Smooth muscle cell (in vitro differentiated cells): ENCODE results near the gene ARHGAP6. TPM values are rescaled to one million over a fixed set of nuclear protein-coding genes. Genes with fewer than 3 reads are reported as not detected.

ENCODE experiments used
- DNase-seq: peaks from one replicate; lab custom pipeline; 2025; ENCODE audit not compliant: unreplicated experiment; lab: John Stamatoyannopoulos, UW
- H2AFZ ChIP-seq: fragments of 200-600 bp; sonication (generic); 2 replicates; pipeline ENCODE4 v1.6.0; 2016; ENCODE audit warnings: antibody characterized with exemption, low read depth, mild to moderate bottlenecking
- H3F3A ChIP-seq: fragments of 200-600 bp; sonication (generic); 2 replicates; pipeline ENCODE4 v1.6.0; 2017; ENCODE audit warnings: antibody characterized with exemption, low read depth
- H3K27ac ChIP-seq: fragments of 200-600 bp; sonication (generic); 2 replicates; pipeline ENCODE4 v1.5.1; 2016; ENCODE audit warnings: low read depth, mild to moderate bottlenecking
- H3K27me3 ChIP-seq: fragments of 200-600 bp; sonication (generic); 2 replicates; pipeline ENCODE4 v1.6.1; 2016; ENCODE audit warnings: low read depth, mild to moderate bottlenecking
- H3K36me3 ChIP-seq: fragments of 200-600 bp; sonication (generic); 2 replicates; pipeline ENCODE4 v1.5.1; 2016; ENCODE audit warnings: low read depth
- H3K4me1 ChIP-seq: fragments of 200-600 bp; sonication (generic); 2 replicates; pipeline ENCODE4 v1.5.1; 2016; ENCODE audit warnings: low read depth
- H3K4me2 ChIP-seq: fragments of 200-600 bp; sonication (generic); 2 replicates; pipeline ENCODE4 v1.6.0; 2016; ENCODE audit warnings: mild to moderate bottlenecking
- H3K4me3 ChIP-seq: fragments of 200-600 bp; sonication (generic); 2 replicates; pipeline ENCODE4 v1.5.1; 2016; ENCODE audit warnings: mild to moderate bottlenecking
- H3K79me2 ChIP-seq: fragments of 200-600 bp; sonication (generic); 2 replicates; pipeline ENCODE4 v1.6.0; 2016; ENCODE audit warnings: low read depth, mild to moderate bottlenecking
- H3K9ac ChIP-seq: fragments of 200-600 bp; sonication (generic); 2 replicates; pipeline ENCODE4 v1.6.0; 2016; ENCODE audit warnings: low read depth
- H3K9me3 ChIP-seq: fragments of 200-600 bp; sonication (generic); replicated peaks from 2 replicates; pipeline ENCODE4 v1.5.1; 2016; ENCODE audit warnings: low read depth
- H4K20me1 ChIP-seq: fragments of 200-600 bp; sonication (generic); 2 replicates; pipeline ENCODE4 v1.6.0; 2016; ENCODE audit warnings: low read depth
- WGBS: methylation state at CpG from one replicate; pipeline ENCODE4 v1.1.7; 2016; ENCODE audit warnings: low lambda C conversion rate; 5-methylcytosine and 5-hydroxymethylcytosine counted together
- polyA plus RNA-seq: library from polyadenylated mRNA; unstranded; fragments of >200 nt; fragmentation: Nextera tagmentation; extraction: Ambion mirVana; gene quantifications from 2 replicates; pipeline ENCODE4 v1.2.1, GENCODE V29; 2016
- total RNA-seq: library from RNA; depleted of rRNA; stranded (reverse); fragments of >200 nt; gene quantifications from 2 replicates; pipeline ENCODE4 v1.2.3, GENCODE V29; 2014
- TF ChIP-seq, protein P1 (sequence below): fragments of 200-600 bp; sonication (generic); IDR thresholded peaks from 2 replicates; pipeline ENCODE4 v1.5.1; 2017; ENCODE audit warnings: borderline replicate concordance, mild to moderate bottlenecking, antibody characterized with exemption; ENCODE audit not compliant: insufficient read depth, poor library complexity, severe bottlenecking

Gene ARHGAP6
- total and polyA plus RNA-seq, 2 experiments from 2014 or later: 0.55 to 0.90 TPM

DNA sequence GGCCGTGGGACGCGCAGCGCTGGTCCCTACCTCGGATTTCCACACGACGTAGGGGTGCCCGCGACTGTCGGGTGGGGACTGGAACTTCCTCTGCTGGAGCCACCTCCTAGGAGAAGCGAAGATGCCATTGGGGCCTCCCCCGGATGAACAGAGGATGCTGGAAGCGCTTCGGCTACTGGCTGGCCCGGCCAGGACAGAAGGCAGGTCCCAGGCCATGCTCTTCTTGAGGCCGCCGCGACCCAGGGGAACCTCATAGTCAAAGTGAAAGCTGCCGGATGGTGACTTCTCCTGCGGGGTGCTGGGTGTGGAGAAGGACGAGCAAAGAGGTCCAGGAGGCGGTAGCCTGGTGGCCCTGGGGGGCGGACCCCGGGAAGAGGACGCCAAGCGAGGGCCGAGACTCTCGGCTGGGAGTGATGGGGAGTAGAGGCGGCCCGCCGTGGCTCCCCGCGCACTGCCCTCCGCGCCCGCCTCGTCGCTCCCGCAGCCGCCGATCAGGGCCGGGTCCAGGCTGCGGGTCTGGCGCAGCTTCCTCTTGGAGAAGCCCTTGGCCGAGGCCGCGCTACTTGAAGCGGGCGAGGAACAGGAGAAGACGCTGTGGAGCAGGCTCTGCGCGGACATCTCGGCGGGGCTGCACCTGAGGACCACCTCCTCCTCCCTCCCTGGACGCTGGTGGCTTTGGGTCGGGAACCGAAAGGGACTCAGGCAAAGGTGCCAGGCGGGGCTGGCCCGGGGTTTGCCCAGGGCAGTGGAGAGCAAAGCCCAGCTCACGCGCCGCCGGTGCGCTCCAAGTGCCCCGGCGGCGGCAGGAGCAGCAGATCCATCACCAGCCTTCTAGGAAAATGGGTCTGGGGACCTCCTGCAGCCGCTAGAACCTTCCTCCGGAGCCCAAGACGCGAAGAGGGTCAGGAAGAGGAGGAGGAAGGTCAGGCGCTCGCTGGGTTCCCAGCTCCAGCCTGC is 1.2 kb downstream of the ARHGAP6 start:
- no peaks in the 10 kb centered on the region for H3K9me3 ChIP-seq
- 54% methylated on average over 72 of the region's 73 CpGs for WGBS
- no peaks in the 10 kb centered on the region for H3K79me2 ChIP-seq
- H3F3A ChIP-seq: no peaks in the 10 kb centered on the region
- no peak overlapping the region for H3K9ac ChIP-seq
- peak overlapping the region; percentile 89 for H3K4me2 ChIP-seq
- peak overlapping the region; percentile 81 for H2AFZ ChIP-seq
- H4K20me1 ChIP-seq: no peaks in the 10 kb centered on the region
- TF ChIP-seq, protein P1, sequence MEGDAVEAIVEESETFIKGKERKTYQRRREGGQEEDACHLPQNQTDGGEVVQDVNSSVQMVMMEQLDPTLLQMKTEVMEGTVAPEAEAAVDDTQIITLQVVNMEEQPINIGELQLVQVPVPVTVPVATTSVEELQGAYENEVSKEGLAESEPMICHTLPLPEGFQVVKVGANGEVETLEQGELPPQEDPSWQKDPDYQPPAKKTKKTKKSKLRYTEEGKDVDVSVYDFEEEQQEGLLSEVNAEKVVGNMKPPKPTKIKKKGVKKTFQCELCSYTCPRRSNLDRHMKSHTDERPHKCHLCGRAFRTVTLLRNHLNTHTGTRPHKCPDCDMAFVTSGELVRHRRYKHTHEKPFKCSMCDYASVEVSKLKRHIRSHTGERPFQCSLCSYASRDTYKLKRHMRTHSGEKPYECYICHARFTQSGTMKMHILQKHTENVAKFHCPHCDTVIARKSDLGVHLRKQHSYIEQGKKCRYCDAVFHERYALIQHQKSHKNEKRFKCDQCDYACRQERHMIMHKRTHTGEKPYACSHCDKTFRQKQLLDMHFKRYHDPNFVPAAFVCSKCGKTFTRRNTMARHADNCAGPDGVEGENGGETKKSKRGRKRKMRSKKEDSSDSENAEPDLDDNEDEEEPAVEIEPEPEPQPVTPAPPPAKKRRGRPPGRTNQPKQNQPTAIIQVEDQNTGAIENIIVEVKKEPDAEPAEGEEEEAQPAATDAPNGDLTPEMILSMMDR: no peak
- H3K36me3 ChIP-seq: no peaks in the 10 kb centered on the region
- peaks cover 39% of the 10 kb centered on the region for H3K27me3 ChIP-seq
- H3K4me3 ChIP-seq: peak overlapping the region; percentile 53
- no peaks in the 10 kb centered on the region for H3K4me1 ChIP-seq
- DNase-seq: peak; percentile 6
- H3K27ac ChIP-seq: no peak overlapping the region

DNA sequence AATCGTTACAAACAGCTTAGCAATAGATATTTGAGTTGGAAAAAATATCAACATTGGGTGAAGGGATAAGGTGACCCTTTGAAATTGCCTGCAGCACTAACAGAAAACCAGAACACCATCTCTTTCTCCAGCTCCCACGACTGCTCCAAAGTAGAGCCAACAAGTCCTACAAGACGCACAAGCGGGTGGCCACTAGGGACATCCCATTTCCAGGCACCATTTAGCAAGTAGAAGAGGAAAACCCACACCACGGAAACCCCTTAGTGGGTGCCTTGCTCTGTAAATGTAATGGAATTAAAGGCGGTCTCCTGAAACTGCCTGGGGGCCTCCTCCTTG is 1.9 kb downstream of the ARHGAP6 start:
- peaks cover 34% of the 10 kb centered on the region for H3K27me3 ChIP-seq
- H3K9me3 ChIP-seq: no peaks in the 10 kb centered on the region
- H3K9ac ChIP-seq: no peak overlapping the region
- no peaks in the 10 kb centered on the region for H3K4me1 ChIP-seq
- no peak overlapping the region for H2AFZ ChIP-seq
- 41% methylated on average over 6 of the region's 6 CpGs for WGBS
- peak overlapping the region; percentile 89 for H3K4me2 ChIP-seq
- DNase-seq: no peak
- H3K79me2 ChIP-seq: no peaks in the 10 kb centered on the region
- H3F3A ChIP-seq: no peaks in the 10 kb centered on the region
- H3K27ac ChIP-seq: no peak overlapping the region
- H3K4me3 ChIP-seq: peak overlapping the region; percentile 53
- H4K20me1 ChIP-seq: no peaks in the 10 kb centered on the region
- no peaks in the 10 kb centered on the region for H3K36me3 ChIP-seq
- TF ChIP-seq, protein P1: no peak

DNA sequence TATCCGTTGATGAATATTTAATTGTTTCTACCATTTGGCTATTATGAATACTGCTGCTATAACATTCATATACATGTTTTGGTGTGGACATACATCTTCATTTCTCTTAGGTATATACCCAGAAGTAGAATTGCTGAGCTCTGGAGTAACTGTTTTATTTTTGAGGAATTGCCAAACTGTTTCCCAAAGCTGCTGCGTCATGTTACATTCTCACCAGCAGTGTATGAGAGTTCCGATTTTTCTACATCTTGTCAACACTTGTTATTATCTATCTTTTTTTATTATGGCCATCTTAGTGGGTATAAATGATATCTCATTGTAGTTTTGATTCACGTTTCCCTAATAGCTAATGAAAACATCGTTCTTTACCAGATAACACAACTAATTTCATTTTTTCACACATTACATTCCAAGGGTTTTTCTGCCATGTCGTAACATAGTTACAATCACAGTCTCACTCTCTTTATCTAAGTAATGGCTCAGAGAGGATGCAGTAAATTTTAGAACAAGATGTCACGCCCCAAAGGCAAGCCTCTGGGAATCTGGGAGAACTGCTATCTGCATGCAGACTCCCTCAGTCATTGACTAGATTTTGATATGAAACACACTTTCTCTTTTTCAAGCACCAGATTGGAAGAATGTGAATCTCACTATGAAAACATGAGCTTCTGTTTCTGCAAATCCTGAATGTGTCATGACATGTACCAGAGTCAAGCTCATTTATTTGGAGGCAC is 10.3 kb downstream of the ARHGAP6 start:
- no peaks in the 10 kb centered on the region for H3K36me3 ChIP-seq
- no peak for DNase-seq
- TF ChIP-seq, protein P1: no peak
- H3K9ac ChIP-seq: no peak overlapping the region
- H3K27ac ChIP-seq: no peak overlapping the region
- no peaks in the 10 kb centered on the region for H3K27me3 ChIP-seq
- H2AFZ ChIP-seq: no peak overlapping the region
- H3K79me2 ChIP-seq: no peaks in the 10 kb centered on the region
- 42% methylated on average over 7 of the region's 7 CpGs for WGBS
- no peaks in the 10 kb centered on the region for H3F3A ChIP-seq
- no peaks in the 10 kb centered on the region for H3K9me3 ChIP-seq
- no peaks in the 10 kb centered on the region for H4K20me1 ChIP-seq
- no peak overlapping the region for H3K4me3 ChIP-seq
- peak overlapping the region; percentile 22 for H3K4me2 ChIP-seq
- no peaks in the 10 kb centered on the region for H3K4me1 ChIP-seq
